Tibial nerve (tissue), 4 donors: ENCODE measurements around the gene LRGUK.

Experiments used
- CTCF ChIP-seq, 5 experiments: fragments of 200-600 bp in 3 of 5; fragments of 450-650 bp in 2 of 5; sonication (generic) in 3 of 5; IDR thresholded peaks; one replicate each; pipeline ENCODE4 v1.5.1; 2016 to 2019; ENCODE audit warnings: antibody characterized with exemption in 5 of 5, mild to moderate bottlenecking in 3 of 5, moderate library complexity in 2 of 5
- EP300 ChIP-seq, 2 donors: sonication (generic); formaldehyde crosslinking; IDR thresholded peaks; one replicate each; pipeline ENCODE4 v1.6.1; 2017; ENCODE audit warnings: antibody characterized with exemption in 2 of 2, mild to moderate bottlenecking in 1 of 2
- POLR2A ChIP-seq, 2 donors: fragments of 450-650 bp; IDR thresholded peaks; one replicate each; pipeline ENCODE4 v1.6.1; 2017; ENCODE audit warnings: antibody characterized with exemption in 2 of 2, mild to moderate bottlenecking in 2 of 2, moderate library complexity in 2 of 2

- TF ChIP-seq POLR2A (IDR thresholded peaks at IDR 0.05) = no peak
- no peak for TF ChIP-seq CTCF (IDR thresholded peaks at IDR 0.05)
- TF ChIP-seq EP300 (IDR thresholded peaks at IDR 0.05) = no peak
Observed at GRCh38 chr7:134184767-134185166, 57.6 kb downstream of the LRGUK start.
